B cell (primary cell): Measurements from ENCODE around the gene RNFT2. TPM values are rescaled to one million over a fixed set of nuclear protein-coding genes. Genes with fewer than 3 reads are reported as not detected.

Experiments used
- ATAC-seq: fragments of 200-7000 bp; cut with Tn5 transposase; one replicate; pipeline ENCODE4 v1.10.0; 2021; ENCODE audit warnings: low read depth, mild to moderate bottlenecking, moderate number of reproducible peaks, moderate library complexity
- CTCF ChIA-PET: fragments of 350-600 bp; sonication (Branson Sonifier 250); formaldehyde crosslinking; loops from one replicate; lab custom pipeline; 2021; ENCODE audit warnings: antibody characterized with exemption, inconsistent platforms; lab: Charles Lee
- POLR2A ChIA-PET: fragments of 350-600 bp; sonication (Branson Sonifier 250); formaldehyde crosslinking; loops from one replicate; lab custom pipeline; 2021; ENCODE audit warnings: antibody characterized with exemption; lab: Charles Lee
- DNase-seq: peaks from one replicate; pipeline ENCODE4 v3.0.0; 2013
- H2AFZ ChIP-seq: 2 replicates; pipeline ENCODE4 v1.6.1; 2012; ENCODE audit warnings: mild to moderate bottlenecking, low read depth, low read length; ENCODE audit not compliant: insufficient read depth, poor library complexity, severe bottlenecking
- H3K27ac ChIP-seq, 2 donors: 1 replicate in 1 of 2; 2 replicates in 1 of 2; pipeline ENCODE4 v1.5.1; 2012 to 2013; ENCODE audit warnings: low read length in 2 of 2, mild to moderate bottlenecking in 2 of 2, moderate library complexity in 1 of 2
- H3K27me3 ChIP-seq, 4 experiments: fragments of 200-600 bp in 1 of 4; sonication (generic) in 1 of 4; replicated peaks in 1 of 4; 1 replicate in 2 of 4; 2 replicates in 2 of 4; pipeline versions ENCODE4 v1.6.1 to v1.7.0; 2013 to 2016; ENCODE audit warnings: low read length in 3 of 4, mild to moderate bottlenecking in 2 of 4, mixed read lengths in 1 of 4, moderate library complexity in 1 of 4; ENCODE audit not compliant: insufficient read depth in 4 of 4, control insufficient read depth in 3 of 4; ENCODE audit errors: control extremely low read depth in 1 of 4
- H3K36me3 ChIP-seq, 2 experiments: replicated peaks in 1 of 2; 1 replicate in 1 of 2; 2 replicates in 1 of 2; pipeline versions ENCODE4 v1.6.1 to v1.7.1; 2013; ENCODE audit warnings: low read length in 1 of 2; ENCODE audit not compliant: insufficient read depth in 2 of 2, control insufficient read depth in 1 of 2; ENCODE audit errors: control extremely low read depth in 1 of 2, extremely low read depth in 1 of 2
- H3K4me1 ChIP-seq, 2 donors: fragments of 200-600 bp in 1 of 2; sonication (generic) in 1 of 2; 1 replicate in 1 of 2; 2 replicates in 1 of 2; pipeline versions ENCODE4 v1.5.1 to v1.6.1; 2013 to 2017; ENCODE audit warnings: low read length in 2 of 2; ENCODE audit not compliant: control insufficient read depth in 2 of 2, insufficient read depth in 2 of 2
- H3K4me2 ChIP-seq: replicated peaks from 2 replicates; pipeline ENCODE3; 2012; ENCODE audit warnings: mild to moderate bottlenecking, low read depth, low read length; ENCODE audit not compliant: poor library complexity, severe bottlenecking
- H3K4me3 ChIP-seq, 5 experiments: fragments of 200-600 bp in 1 of 5; sonication (generic) in 1 of 5; 1 replicate in 3 of 5; 2 replicates in 2 of 5; pipeline versions ENCODE4 v1.5.1 to v1.7.0; 2011 to 2016; ENCODE audit warnings: low read length in 4 of 5, mild to moderate bottlenecking in 4 of 5, low read depth in 2 of 5, control low read depth in 1 of 5, moderate library complexity in 1 of 5; ENCODE audit not compliant: insufficient read depth in 1 of 5; ENCODE audit errors: control extremely low read depth in 1 of 5, extremely low read depth in 1 of 5
- H3K79me2 ChIP-seq: fragments of 200-600 bp; sonication (generic); one replicate; pipeline ENCODE4 v1.6.0; 2016; ENCODE audit warnings: low read length; ENCODE audit not compliant: control insufficient read depth, insufficient read depth
- H3K9ac ChIP-seq: fragments of 200-600 bp; sonication (generic); 2 replicates; pipeline ENCODE4 v1.6.1; 2017; ENCODE audit warnings: mild to moderate bottlenecking, low read length, moderate library complexity
- H3K9me3 ChIP-seq, 3 donors: one replicate each; pipeline versions ENCODE4 v1.6.1 to v1.7.1; 2013; ENCODE audit warnings: low read length in 2 of 3; ENCODE audit not compliant: control insufficient read depth in 2 of 3, insufficient read depth in 1 of 3; ENCODE audit errors: control extremely low read depth in 1 of 3
- H4K20me1 ChIP-seq: 2 replicates; pipeline ENCODE4 v1.6.0; 2012; ENCODE audit warnings: mild to moderate bottlenecking, low read length; ENCODE audit not compliant: insufficient read depth, control insufficient read depth, poor library complexity, severe bottlenecking
- H3K27ac Mint-ChIP-seq: one replicate; pipeline ENCODE4 v1.8.0; 2021; ENCODE audit warnings: mixed read lengths
- H3K27me3 Mint-ChIP-seq: one replicate; pipeline ENCODE4 v1.8.0; 2021; ENCODE audit warnings: mixed read lengths
- H3K4me1 Mint-ChIP-seq: one replicate; pipeline ENCODE4 v1.8.0; 2021; ENCODE audit warnings: mixed read lengths
- H3K4me3 Mint-ChIP-seq: one replicate; pipeline ENCODE4 v1.8.0; 2021; ENCODE audit warnings: mixed read lengths
- H3K9me3 Mint-ChIP-seq: one replicate; pipeline ENCODE4 v1.8.0; 2022; ENCODE audit warnings: mixed read lengths; ENCODE audit not compliant: insufficient read depth
- CTCF ChIP-seq: fragments of 200-600 bp; IDR thresholded peaks from one replicate; pipeline ENCODE4 v1.8.0; 2022; ENCODE audit warnings: antibody characterized with exemption, mild to moderate bottlenecking
- EZH2 ChIP-seq: IDR thresholded peaks from 2 replicates; pipeline ENCODE4 v1.6.1; 2012; ENCODE audit warnings: borderline replicate concordance, low read depth, mild to moderate bottlenecking, moderate library complexity, low read length; ENCODE audit not compliant: insufficient read depth, poor library complexity, severe bottlenecking
- WGBS: methylation state at CpG from one replicate; pipeline ENCODE4 v1.1.5; 2013; ENCODE audit warnings: missing lambda C conversion rate; ENCODE audit not compliant: insufficient coverage; 5-methylcytosine and 5-hydroxymethylcytosine counted together
- intact Hi-C: fragments of 100-400 bp; cut with micrococcal nuclease; formaldehyde crosslinking; loops from one replicate; pipeline ENCODE4 v1.10.0; 2022
- polyA plus RNA-seq: library from polyadenylated mRNA; depleted of rRNA; stranded (reverse); fragments of >200 nt; gene quantifications from 2 replicates; pipeline ENCODE4 v1.2.3, GENCODE V29; 2012
- total RNA-seq, 2 donors: library from RNA; stranded (reverse); fragments of 120-200 nt in 1 of 2; gene quantifications; 1 replicate in 1 of 2; 2 replicates in 1 of 2; pipeline versions ENCODE4 v1.2.3 to v1.2.4, GENCODE V29; 2013 to 2022

Gene RNFT2
- total and polyA plus RNA-seq, 2 donors (not counting 1 experiment from before 2014, with no cell fraction given): 5.2 to 18.2 TPM

GRCh38 chr12:116736962-116737773 is 947 bp upstream of the RNFT2 start:
- H3K9me3 ChIP-seq: no peaks in the 10 kb centered on the region
- peak overlapping the region; percentile 97 for H2AFZ ChIP-seq
- TF ChIP-seq EZH2: no peak
- no peak for TF ChIP-seq CTCF
- peaks cover 5 to 15% of the 10 kb centered on the region in 2 experiments for H3K36me3 ChIP-seq
- 6% methylated on average over 24 of the region's 24 CpGs for WGBS
- no peaks in the 10 kb centered on the region for H3K27me3 ChIP-seq
- H3K4me3 ChIP-seq: peak overlapping the region; percentile 62 to 90 (median 75)
- H3K4me1 Mint-ChIP-seq: peaks cover 36% of the 10 kb centered on the region
- H3K4me1 ChIP-seq: peaks cover 18 to 20% of the 10 kb centered on the region in 2 donors
- H3K27ac ChIP-seq: peak overlapping the region in 1 of 2 donors; percentile 81
- intact Hi-C loops: loop anchor here (1.0 to 5.0 kb wide), 3 partner anchors 65 to 178 kb away; partner anchors contain the start of gene MAP1LC3B2
- peak overlapping the region; percentile 74 for H3K9ac ChIP-seq
- CTCF ChIA-PET: interaction anchor here (0.9 kb wide), 1 partner anchor 146 kb away, joined by 4 read pairs; no protein-coding TSS in a partner anchor
- H3K79me2 ChIP-seq: peaks cover 75% of the 10 kb centered on the region
- ATAC-seq: no peak
- peaks cover 37% of the 10 kb centered on the region for H4K20me1 ChIP-seq
- no peaks in the 10 kb centered on the region for H3K27me3 Mint-ChIP-seq
- H3K4me2 ChIP-seq: peak overlapping the region; percentile 100
- POLR2A ChIA-PET: interaction anchor here (0.5 to 1.0 kb wide), 2 partner anchors 43 to 142 kb away, joined by 3 to 5 read pairs; no protein-coding TSS in a partner anchor
- H3K4me3 Mint-ChIP-seq: peak overlapping the region; percentile 97
- H3K27ac Mint-ChIP-seq: peak overlapping the region; percentile 87
- DNase-seq: no peak
- no peaks in the 10 kb centered on the region for H3K9me3 Mint-ChIP-seq
